A673 (cell line): ENCODE results near the gene TSPAN7.

ENCODE experiments used
- EZH2 ChIP-seq: fragments of 200-600 bp; sonication (generic); IDR thresholded peaks from 2 replicates; pipeline ENCODE4 v1.6.1; 2017; ENCODE audit warnings: borderline replicate concordance, low read depth, mild to moderate bottlenecking, mixed read lengths, antibody characterized with exemption, low read length; ENCODE audit not compliant: poor library complexity, severe bottlenecking
- TF ChIP-seq, protein P1 (sequence below): fragments of 300-800, 200-600 bp; sonication (generic); conservative IDR thresholded peaks from 2 replicates; pipeline ENCODE4 v1.5.1; 2017; ENCODE audit warnings: low read depth, mild to moderate bottlenecking, antibody characterized with exemption, low read length, moderate library complexity, mixed read lengths

DNA sequence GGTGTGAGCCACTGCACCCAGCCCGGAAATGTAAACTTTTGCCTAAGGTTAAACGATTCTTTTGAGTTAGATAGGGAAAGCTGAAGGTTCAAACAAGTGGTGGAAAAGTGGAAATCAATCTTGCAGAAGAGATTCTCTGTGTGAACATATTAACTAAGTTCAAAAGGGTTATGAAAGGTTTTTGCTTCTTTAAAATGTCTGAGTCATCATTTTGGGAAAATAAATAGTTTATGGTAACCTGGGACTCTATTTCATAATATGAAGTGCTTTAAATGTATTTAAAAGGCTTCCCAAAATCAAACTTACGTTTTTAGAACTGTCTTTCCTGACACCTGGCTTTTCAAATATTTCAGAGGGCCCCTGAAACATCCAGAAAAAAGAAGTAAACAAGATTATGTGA lies 166.3 kb downstream of the TSPAN7 start:
- TF ChIP-seq EZH2, result no peak
- TF ChIP-seq, protein P1, sequence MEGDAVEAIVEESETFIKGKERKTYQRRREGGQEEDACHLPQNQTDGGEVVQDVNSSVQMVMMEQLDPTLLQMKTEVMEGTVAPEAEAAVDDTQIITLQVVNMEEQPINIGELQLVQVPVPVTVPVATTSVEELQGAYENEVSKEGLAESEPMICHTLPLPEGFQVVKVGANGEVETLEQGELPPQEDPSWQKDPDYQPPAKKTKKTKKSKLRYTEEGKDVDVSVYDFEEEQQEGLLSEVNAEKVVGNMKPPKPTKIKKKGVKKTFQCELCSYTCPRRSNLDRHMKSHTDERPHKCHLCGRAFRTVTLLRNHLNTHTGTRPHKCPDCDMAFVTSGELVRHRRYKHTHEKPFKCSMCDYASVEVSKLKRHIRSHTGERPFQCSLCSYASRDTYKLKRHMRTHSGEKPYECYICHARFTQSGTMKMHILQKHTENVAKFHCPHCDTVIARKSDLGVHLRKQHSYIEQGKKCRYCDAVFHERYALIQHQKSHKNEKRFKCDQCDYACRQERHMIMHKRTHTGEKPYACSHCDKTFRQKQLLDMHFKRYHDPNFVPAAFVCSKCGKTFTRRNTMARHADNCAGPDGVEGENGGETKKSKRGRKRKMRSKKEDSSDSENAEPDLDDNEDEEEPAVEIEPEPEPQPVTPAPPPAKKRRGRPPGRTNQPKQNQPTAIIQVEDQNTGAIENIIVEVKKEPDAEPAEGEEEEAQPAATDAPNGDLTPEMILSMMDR, result no peak
